Stomach (tissue), 9 donors: Measurements from ENCODE around the gene ACTMAP. TPM values are rescaled to one million over a fixed set of nuclear protein-coding genes. Genes with fewer than 3 reads are reported as not detected.

Source experiments
- DNase-seq, 2 donors: peaks; one replicate each; pipeline versions ENCODE4 v3.0.0 to v3.0.0-alpha.2; 2013 to 2019
- H3K27ac ChIP-seq, 5 donors: fragments of 200-600 bp in 4 of 5; sonication (generic) in 4 of 5; one replicate each; pipeline ENCODE4 v1.5.1; 2013 to 2019; ENCODE audit warnings: mild to moderate bottlenecking in 1 of 5, moderate library complexity in 1 of 5
- H3K27me3 ChIP-seq, 3 donors: fragments of 200-600 bp; sonication (generic); one replicate each; pipeline ENCODE4 v1.5.1; 2017 to 2019; ENCODE audit warnings: mixed run types in 1 of 3
- H3K36me3 ChIP-seq, 4 donors: fragments of 200-600 bp; sonication (generic); 1 replicate in 3 of 4; 2 replicates in 1 of 4; pipeline ENCODE4 v1.5.1; 2016 to 2019
- H3K4me1 ChIP-seq, 4 donors: fragments of 200-600 bp; sonication (generic); one replicate each; pipeline ENCODE4 v1.5.1; 2016 to 2019
- H3K4me3 ChIP-seq, 4 donors: fragments of 200-600 bp; sonication (generic) in 3 of 4; one replicate each; pipeline ENCODE4 v1.5.1; 2016 to 2019; ENCODE audit warnings: mild to moderate bottlenecking in 1 of 4
- H3K9me3 ChIP-seq, 4 donors: fragments of 200-600 bp; sonication (generic); one replicate each; pipeline ENCODE4 v1.5.1; 2016 to 2019
- EP300 ChIP-seq: sonication (generic); formaldehyde crosslinking; IDR thresholded peaks from one replicate; pipeline ENCODE4 v1.6.1; 2017; ENCODE audit warnings: antibody characterized with exemption
- POLR2A ChIP-seq, 4 donors: fragments of 450-650 bp; IDR thresholded peaks; one replicate each; pipeline ENCODE4 v1.6.1; 2016; ENCODE audit warnings: antibody characterized with exemption in 4 of 4, control low read depth in 2 of 4, mild to moderate bottlenecking in 1 of 4, moderate library complexity in 1 of 4
- POLR2AphosphoS5 ChIP-seq, 3 donors: sonication (generic); formaldehyde crosslinking; IDR thresholded peaks; one replicate each; pipeline ENCODE4 v1.6.1; 2016; ENCODE audit warnings: antibody characterized with exemption in 3 of 3
- WGBS, 5 donors: extraction: QIAGEN DNeasy Blood & Tissue Kit in 3 of 5; methylation state at CpG; one replicate each; pipeline versions ENCODE4 v1.1.5 to v1.1.7; 2013 to 2018; 5-methylcytosine and 5-hydroxymethylcytosine counted together
- intact Hi-C: fragments of 100-400 bp; cut with DNase I; formaldehyde crosslinking; loops from one replicate; pipeline ENCODE4 v1.15.1; 2023; ENCODE audit warnings: low total_unique reads
- polyA plus RNA-seq, 3 donors: library from polyadenylated mRNA; stranded (reverse); fragments of 200-250 nt; gene quantifications; one replicate each; pipeline ENCODE4 v1.2.3, GENCODE V29; 2013
- small RNA-seq, 4 donors: library from RNA; depleted of rRNA; stranded (forward); fragments of <200 nt; gene quantifications; one replicate each; pipeline ENCODE3, GENCODE V24; 2016
- total RNA-seq, 5 donors: library from RNA; depleted of rRNA; stranded (reverse); fragments of >200 nt; gene quantifications; one replicate each; pipeline versions ENCODE4 v1.1.0 to v1.2.3, GENCODE V29; 2014 to 2016
- TF ChIP-seq, protein P1 (sequence below), 7 experiments: fragments of 450-650 bp in 4 of 7; fragments of 200-600 bp in 3 of 7; sonication (generic) in 3 of 7; IDR thresholded peaks; one replicate each; pipeline ENCODE4 v1.5.1; 2016 to 2019; ENCODE audit warnings: antibody characterized with exemption in 7 of 7, control low read depth in 2 of 7, mild to moderate bottlenecking in 1 of 7
- donor health status: healthy with polysubstance abuse.
- donor health status: Bipolar disorder and iron deficiency.
- donor health status: healthy.

Gene ACTMAP
- total and polyA plus RNA-seq, 8 donors, result 0.73 to 24.6 (median 8.2) TPM

GRCh38 chr19:40693896-40694295, 56.4 kb downstream of the ACTMAP start:
- Histone ChIP-seq H3K4me1 (peaks cover 18 to 28% (median 23%) of the 10 kb centered on the region in 4 donors), H3K36me3 (peaks cover 0 to 68% (median 66%) of the 10 kb centered on the region in 4 donors), H3K9me3 (no peaks in the 10 kb centered on the region), H3K27ac (no peak overlapping the region), H3K4me3 (no peak overlapping the region), H3K27me3 (no peaks in the 10 kb centered on the region)
- no peak for DNase-seq
- 78 to 97% (median 87%) methylated on average over 4 of the region's 4 CpGs for WGBS, 5 donors
- TF ChIP-seq POLR2A (IDR thresholded peaks at IDR 0.05) (no peak), EP300 (no peak), POLR2AphosphoS5 (IDR thresholded peaks at IDR 0.05) (no peak)
- TF ChIP-seq, protein P1, sequence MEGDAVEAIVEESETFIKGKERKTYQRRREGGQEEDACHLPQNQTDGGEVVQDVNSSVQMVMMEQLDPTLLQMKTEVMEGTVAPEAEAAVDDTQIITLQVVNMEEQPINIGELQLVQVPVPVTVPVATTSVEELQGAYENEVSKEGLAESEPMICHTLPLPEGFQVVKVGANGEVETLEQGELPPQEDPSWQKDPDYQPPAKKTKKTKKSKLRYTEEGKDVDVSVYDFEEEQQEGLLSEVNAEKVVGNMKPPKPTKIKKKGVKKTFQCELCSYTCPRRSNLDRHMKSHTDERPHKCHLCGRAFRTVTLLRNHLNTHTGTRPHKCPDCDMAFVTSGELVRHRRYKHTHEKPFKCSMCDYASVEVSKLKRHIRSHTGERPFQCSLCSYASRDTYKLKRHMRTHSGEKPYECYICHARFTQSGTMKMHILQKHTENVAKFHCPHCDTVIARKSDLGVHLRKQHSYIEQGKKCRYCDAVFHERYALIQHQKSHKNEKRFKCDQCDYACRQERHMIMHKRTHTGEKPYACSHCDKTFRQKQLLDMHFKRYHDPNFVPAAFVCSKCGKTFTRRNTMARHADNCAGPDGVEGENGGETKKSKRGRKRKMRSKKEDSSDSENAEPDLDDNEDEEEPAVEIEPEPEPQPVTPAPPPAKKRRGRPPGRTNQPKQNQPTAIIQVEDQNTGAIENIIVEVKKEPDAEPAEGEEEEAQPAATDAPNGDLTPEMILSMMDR (IDR thresholded peaks at IDR 0.05), result no peak
- intact Hi-C loops, result no loop called here

DNA sequence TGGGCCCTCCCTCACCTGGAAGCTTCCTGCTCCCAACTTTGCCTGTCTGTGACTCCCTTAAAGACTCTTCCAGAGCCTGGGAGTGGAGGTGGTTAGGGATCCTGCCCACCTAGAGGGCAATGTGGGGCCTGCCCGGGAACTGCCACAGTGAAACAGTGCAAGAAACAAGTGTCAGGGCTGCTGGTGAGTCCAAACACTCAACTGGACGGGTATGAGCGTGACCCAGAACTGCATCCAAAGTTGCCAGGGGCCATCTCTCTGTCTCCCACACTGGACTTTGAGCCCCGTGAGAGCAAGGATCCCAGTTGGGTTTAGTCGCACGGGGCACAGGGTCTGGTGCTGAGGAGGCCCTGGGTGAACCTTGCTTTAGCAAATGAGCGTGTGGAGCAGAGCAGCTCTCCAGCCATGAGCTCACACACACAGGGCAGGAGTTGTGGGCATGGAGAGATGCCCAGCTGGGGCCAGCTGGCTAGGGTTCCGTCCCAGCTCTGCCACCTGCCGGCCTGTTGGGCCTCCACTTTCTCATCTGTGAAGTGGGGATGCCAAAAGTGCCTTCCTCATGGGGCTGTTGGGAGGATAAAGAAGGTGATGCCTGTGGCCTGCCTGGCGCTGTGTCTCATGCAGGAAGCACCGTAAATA, 57.0 kb downstream of the ACTMAP start:
- 88 to 90% (median 89%) methylated on average over 9 to 11 of the region's 11 CpGs for WGBS, 5 donors
- intact Hi-C loops, result no loop called here

DNA sequence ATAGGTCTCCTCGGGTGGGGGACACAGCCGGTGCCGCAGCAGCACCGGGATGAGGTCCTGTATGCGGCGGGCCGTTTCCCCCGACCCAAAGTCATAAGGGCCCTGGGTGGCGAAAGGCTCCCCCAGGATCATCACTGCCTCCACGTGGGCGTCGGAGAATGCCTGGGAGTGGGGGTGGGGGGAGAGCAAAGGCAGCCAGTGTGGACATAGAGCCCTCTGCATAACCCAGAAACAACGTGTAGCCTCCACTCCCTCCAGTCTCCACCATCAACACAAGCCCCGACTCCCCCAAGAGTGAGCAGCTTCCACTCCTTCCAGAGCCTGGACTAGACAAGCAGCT, 58.1 kb downstream of the ACTMAP start:
- DNase-seq, result no peak
- H3K36me3 ChIP-seq, result peaks cover 0 to 56% (median 55%) of the 10 kb centered on the region in 4 donors
- H3K27ac ChIP-seq, result peak overlapping the region in 4 of 5 donors; percentile 84 to 93 (median 88)
- no peak for TF ChIP-seq POLR2A (IDR thresholded peaks at IDR 0.05)
- no peaks in the 10 kb centered on the region for H3K9me3 ChIP-seq
- H3K27me3 ChIP-seq, result no peaks in the 10 kb centered on the region
- intact Hi-C loops, result no loop called here
- no peak overlapping the region for H3K4me3 ChIP-seq
- peaks cover 24 to 46% (median 37%) of the 10 kb centered on the region in 4 donors for H3K4me1 ChIP-seq
- WGBS, 5 donors, result 82 to 90% (median 88%) methylated on average over 13 to 14 of the region's 14 CpGs

More for the DNA sequence above, 57.0 kb downstream of the ACTMAP start:
- peaks cover 0 to 62% (median 60%) of the 10 kb centered on the region in 4 donors for H3K36me3 ChIP-seq
- H3K9me3 ChIP-seq, result no peaks in the 10 kb centered on the region
- no peaks in the 10 kb centered on the region for H3K27me3 ChIP-seq
- no peak overlapping the region for H3K4me3 ChIP-seq
- H3K27ac ChIP-seq, result peak overlapping the region in 1 of 5 donors; percentile 93
- H3K4me1 ChIP-seq, result peaks cover 18 to 35% (median 27%) of the 10 kb centered on the region in 4 donors
- TF ChIP-seq POLR2A (IDR thresholded peaks at IDR 0.05) (no peak), POLR2AphosphoS5 (IDR thresholded peaks at IDR 0.05) (no peak), EP300 (no peak)
- TF ChIP-seq, protein P1 (IDR thresholded peaks at IDR 0.05), result no peak
- no peak for DNase-seq

DNA sequence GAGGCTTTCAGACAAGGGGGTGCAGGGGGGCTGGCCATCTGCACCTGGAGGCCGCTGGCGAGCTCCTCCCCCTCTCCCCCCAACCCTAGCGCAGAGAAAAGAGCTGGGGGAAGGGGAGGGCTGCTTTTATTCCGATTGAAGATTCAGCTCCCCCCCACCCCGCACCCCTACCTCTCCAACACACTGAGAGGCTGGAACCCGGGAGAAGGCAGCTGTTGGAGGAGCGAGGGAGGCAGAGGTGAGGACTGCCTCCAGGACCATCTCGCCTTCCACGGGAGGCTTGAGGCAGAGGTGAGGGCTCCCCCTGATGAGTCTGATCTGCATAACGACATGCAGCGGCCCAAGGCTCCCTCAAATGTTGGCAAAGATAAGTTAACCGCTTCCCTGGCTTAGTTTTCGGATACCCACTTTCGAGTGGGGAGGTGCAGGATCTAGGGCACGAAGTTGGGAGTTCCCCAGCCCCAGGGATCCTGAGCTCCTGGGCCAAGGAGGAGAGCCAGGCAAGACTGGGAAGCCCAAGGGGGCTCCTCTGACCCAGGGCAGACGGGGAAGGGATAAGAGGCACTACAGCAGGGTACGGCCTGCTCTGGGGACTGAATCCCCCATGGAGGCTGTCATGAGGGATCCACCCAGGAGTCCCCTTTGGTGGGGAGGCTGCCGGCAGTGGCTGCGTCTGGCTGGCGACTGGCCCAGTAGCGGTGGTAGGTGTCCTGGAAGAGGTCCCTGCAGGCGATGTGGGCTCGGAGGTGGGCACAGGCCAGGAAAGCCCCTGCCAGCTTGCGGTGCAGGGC, 58.7 kb downstream of the ACTMAP start:
- TF ChIP-seq POLR2AphosphoS5 (IDR thresholded peaks at IDR 0.05) (no peak), EP300 (no peak), POLR2A (IDR thresholded peaks at IDR 0.05) (no peak)
- TF ChIP-seq, protein P1 (IDR thresholded peaks at IDR 0.05), result no peak
- no peak for DNase-seq
- peaks cover 25 to 51% (median 38%) of the 10 kb centered on the region in 4 donors for H3K4me1 ChIP-seq
- peak overlapping the region; percentile 73 to 93 (median 87) for H3K27ac ChIP-seq
- intact Hi-C loops, result no loop called here
- no peaks in the 10 kb centered on the region for H3K9me3 ChIP-seq
- H3K4me3 ChIP-seq, result peak overlapping the region; percentile 59 to 74 (median 69)
- H3K36me3 ChIP-seq, result peaks cover 2 to 55% (median 53%) of the 10 kb centered on the region in 4 donors
- no peaks in the 10 kb centered on the region for H3K27me3 ChIP-seq
- 67 to 76% (median 73%) methylated on average over 15 to 24 of the region's 24 CpGs for WGBS, 5 donors

Small RNA genes lying within 50 kb of the gene (small RNA-seq; reads per million reads assigned to genes)
- gene RNU6-195P, result 0 reads per million in 4 donors

Other genes starting within 250 kb of the ACTMAP start
- 100 to 1,000 TPM in 1 of 5 donors, 10 to 100 TPM in 4; 15.8 to 102 (median 70.6) TPM for gene SHKBP1, start 173.6 kb downstream of the ACTMAP start, total RNA-seq
- 10 to 100 TPM; 76.1 to 95.7 (median 79.9) TPM for gene SHKBP1, start 173.6 kb downstream of the ACTMAP start, polyA plus RNA-seq
- gene LTBP4, start 149.1 kb downstream of the ACTMAP start, total RNA-seq, result 1,000 to 10,000 TPM in 1 of 5 donors, 100 to 1,000 TPM in 3, 10 to 100 TPM in 1; 79.0 to 1,027 (median 190) TPM
- 100 to 1,000 TPM in 1 of 3 donors, 10 to 100 TPM in 2; 66.1 to 102 (median 98.6) TPM for gene LTBP4, start 149.1 kb downstream of the ACTMAP start, polyA plus RNA-seq
- 100 to 1,000 TPM in 2 of 5 donors, 10 to 100 TPM in 3; 14.7 to 254 (median 31.6) TPM for gene NUMBL, start 59.8 kb downstream of the ACTMAP start, total RNA-seq
- gene NUMBL, start 59.8 kb downstream of the ACTMAP start, polyA plus RNA-seq, result 10 to 100 TPM; 10.1 to 12.9 (median 11.6) TPM
- 10 to 100 TPM; 40.9 to 91.5 (median 52.3) TPM for gene COQ8B, start 33.6 kb downstream of the ACTMAP start, total RNA-seq
- gene COQ8B, start 33.6 kb downstream of the ACTMAP start, polyA plus RNA-seq, result 10 to 100 TPM; 26.9 to 35.2 (median 29.2) TPM
- gene ITPKC, start 33.4 kb downstream of the ACTMAP start, total RNA-seq, result 10 to 100 TPM; 17.8 to 84.0 (median 31.4) TPM
- 10 to 100 TPM; 19.7 to 32.2 (median 20.5) TPM for gene ITPKC, start 33.4 kb downstream of the ACTMAP start, polyA plus RNA-seq
- gene SNRPA, start 726 bp upstream of the ACTMAP start, total RNA-seq, result 100 to 1,000 TPM in 2 of 5 donors, 10 to 100 TPM in 2, 1 to 10 TPM in 1; 4.9 to 258 (median 46.0) TPM
- 10 to 100 TPM; 33.1 to 74.6 (median 71.6) TPM for gene SNRPA, start 726 bp upstream of the ACTMAP start, polyA plus RNA-seq
- 1 to 10 TPM in 2 of 5 donors, not detected in 3; 2.9 to 8.1 TPM for gene MIA, start 25.0 kb upstream of the ACTMAP start, total RNA-seq
- 10 to 100 TPM in 1 of 3 donors, 1 to 10 TPM in 1, not detected in 1; 2.8 to 10.1 TPM for gene MIA, start 25.0 kb upstream of the ACTMAP start, polyA plus RNA-seq
- gene RAB4B, start 27.8 kb upstream of the ACTMAP start, total RNA-seq, result 10 to 100 TPM in 4 of 5 donors, not detected in 1; 10.3 to 47.8 (median 28.9) TPM
- 10 to 100 TPM; 31.6 to 53.7 (median 39.2) TPM for gene RAB4B, start 27.8 kb upstream of the ACTMAP start, polyA plus RNA-seq
- 100 to 1,000 TPM in 1 of 5 donors, 10 to 100 TPM in 4; 30.0 to 115 (median 71.2) TPM for gene EGLN2, start 48.7 kb upstream of the ACTMAP start, total RNA-seq
- gene EGLN2, start 48.7 kb upstream of the ACTMAP start, polyA plus RNA-seq, result 10 to 100 TPM; 69.8 to 73.9 (median 71.7) TPM
- gene CYP2A6, start 100.0 kb upstream of the ACTMAP start, total RNA-seq, result not detected
- gene CYP2A6, start 100.0 kb upstream of the ACTMAP start, polyA plus RNA-seq, result not detected
- not detected for gene CYP2A7, start 131.8 kb upstream of the ACTMAP start, total RNA-seq
- not detected for gene CYP2A7, start 131.8 kb upstream of the ACTMAP start, polyA plus RNA-seq
- under 1 TPM in 1 of 5 donors, not detected in 4; 0.87 TPM for gene CYP2B6, start 240.8 kb upstream of the ACTMAP start, total RNA-seq
- not detected for gene CYP2B6, start 240.8 kb upstream of the ACTMAP start, polyA plus RNA-seq